Small intestine (tissue), 7 donors: Measurements from ENCODE around the gene PDGFC. TPM values are rescaled to one million over a fixed set of nuclear protein-coding genes. Genes with fewer than 3 reads are reported as not detected.
"Not testable (repeated sequence)": the region's sequence is repeated elsewhere in the genome, so short reads cannot be mapped to it uniquely, and the experiment has no call there.

Experiments
- DNase-seq, 2 donors: peaks; one replicate each; pipeline versions ENCODE4 v3.0.0 to v3.0.0-alpha.2; 2013
- FAIRE-seq: peaks from 2 replicates; lab custom pipeline; 2012; peaks lifted over from hg19 to GRCh38; lab: Jason Lieb, UNC
- H3K27ac ChIP-seq, 3 donors: one replicate each; pipeline ENCODE4 v1.5.1; 2013; ENCODE audit warnings: low read length in 2 of 3, mild to moderate bottlenecking in 2 of 3, control low read depth in 1 of 3, inconsistent platforms in 1 of 3, low read depth in 1 of 3, moderate library complexity in 1 of 3
- H3K27me3 ChIP-seq, 3 donors: one replicate each; pipeline ENCODE4 v1.6.1; 2013; ENCODE audit warnings: low read length in 3 of 3, inconsistent platforms in 1 of 3; ENCODE audit not compliant: control insufficient read depth in 3 of 3, insufficient read depth in 3 of 3
- H3K36me3 ChIP-seq, 3 donors: one replicate each; pipeline ENCODE4 v1.6.1; 2013; ENCODE audit warnings: low read length in 3 of 3, inconsistent platforms in 1 of 3, low read depth in 1 of 3, mild to moderate bottlenecking in 1 of 3, moderate library complexity in 1 of 3; ENCODE audit not compliant: control insufficient read depth in 3 of 3, insufficient read depth in 2 of 3
- H3K4me1 ChIP-seq, 3 donors: one replicate each; pipeline ENCODE4 v1.6.1; 2013; ENCODE audit warnings: low read length in 2 of 3, inconsistent platforms in 1 of 3, low read depth in 1 of 3, mild to moderate bottlenecking in 1 of 3, moderate library complexity in 1 of 3; ENCODE audit not compliant: control insufficient read depth in 3 of 3, insufficient read depth in 2 of 3
- H3K4me3 ChIP-seq, 3 donors: one replicate each; pipeline ENCODE4 v1.5.1; 2013; ENCODE audit warnings: low read length in 3 of 3, control low read depth in 1 of 3, inconsistent platforms in 1 of 3, low read depth in 1 of 3, mild to moderate bottlenecking in 1 of 3, moderate library complexity in 1 of 3
- H3K9me3 ChIP-seq, 2 donors: one replicate each; pipeline ENCODE4 v1.6.1; 2013; ENCODE audit warnings: low read depth in 1 of 2, low read length in 1 of 2; ENCODE audit not compliant: control insufficient read depth in 2 of 2, insufficient read depth in 1 of 2
- WGBS, 3 donors: extraction: QIAGEN DNeasy Blood & Tissue Kit; methylation state at CpG; one replicate each; pipeline ENCODE4 v1.1.7; 2013; 5-methylcytosine and 5-hydroxymethylcytosine counted together
- polyA plus RNA-seq, 4 donors: library from polyadenylated mRNA; stranded (reverse) in 3 of 4; unstranded in 1 of 4; fragments of 200-250 nt in 3 of 4; fragments of 120-200 nt in 1 of 4; gene quantifications; one replicate each; pipeline versions ENCODE4 v1.2.1 to v1.2.3, GENCODE V29; 2013
- donor health status: healthy with polysubstance abuse.
- donor health status: control.
- donor health status: control.
- donor health status: Bipolar disorder and iron deficiency.
- donor health status: healthy.

Gene PDGFC
- polyA plus RNA-seq, 4 donors, result 2.4 to 22.2 (median 3.2) TPM

DNA sequence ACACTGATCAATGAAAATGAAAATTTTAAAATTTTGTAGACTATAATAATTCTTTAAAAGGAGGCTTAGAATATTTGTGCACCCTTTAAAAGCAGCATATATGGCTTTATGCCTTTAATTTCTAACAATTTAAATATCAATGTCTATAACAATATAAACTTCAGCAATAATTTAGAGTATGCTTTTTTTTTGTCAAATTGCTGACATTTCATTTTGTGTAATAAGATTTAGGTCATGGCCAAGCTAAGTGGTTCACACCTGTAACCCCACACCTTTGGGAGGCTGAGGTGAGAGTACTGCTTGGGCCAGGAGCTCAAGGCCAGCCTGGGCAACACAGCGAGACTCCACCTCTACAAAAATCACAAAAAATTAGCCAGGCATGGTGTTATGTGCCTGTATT is 86.2 kb downstream of the PDGFC start:
- FAIRE-seq, result no peak
- 81 to 91% (median 90%) methylated on average over 1 of the region's 1 CpG for WGBS, 3 donors
- H3K36me3 ChIP-seq, result no peaks in the 10 kb centered on the region

DNA sequence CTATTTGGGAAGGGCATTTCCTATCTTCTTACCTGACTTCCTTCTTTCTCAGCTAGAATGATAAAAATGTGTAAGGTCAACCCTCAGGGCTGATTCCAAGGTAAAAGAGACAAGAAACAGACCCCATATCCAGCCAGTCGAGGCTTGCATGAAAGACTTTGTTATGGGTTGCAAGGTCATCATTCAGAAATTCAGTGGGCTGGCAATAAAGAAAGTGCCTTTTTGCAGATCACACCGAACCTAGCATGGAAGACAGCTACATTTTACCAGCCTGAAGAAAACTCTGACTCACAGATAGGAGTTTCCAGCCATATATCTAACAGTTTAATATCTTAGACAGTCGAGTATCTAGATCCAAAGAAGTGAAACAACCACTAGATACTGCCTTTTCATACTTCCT is 87.4 kb downstream of the PDGFC start:
- no peak overlapping the region for H3K27ac ChIP-seq
- FAIRE-seq (no peak), DNase-seq (no peak)
- no peak overlapping the region for H3K4me3 ChIP-seq
- H3K4me1 ChIP-seq, result no peaks in the 10 kb centered on the region
- WGBS, 3 donors, result 54 to 73% (median 61%) methylated on average over 3 of the region's 3 CpGs
- no peaks in the 10 kb centered on the region for H3K36me3 ChIP-seq
- peaks cover 0 to 13% of the 10 kb centered on the region in 2 donors for H3K9me3 ChIP-seq
- no peaks in the 10 kb centered on the region for H3K27me3 ChIP-seq

More for the DNA sequence above, 86.2 kb downstream of the PDGFC start:
- Histone ChIP-seq H3K9me3 (peaks cover 0 to 13% of the 10 kb centered on the region in 2 donors), H3K4me3 (no peak overlapping the region), H3K4me1 (no peaks in the 10 kb centered on the region), H3K27ac (no peak overlapping the region), H3K27me3 (no peaks in the 10 kb centered on the region)
- DNase-seq, result no peak

DNA sequence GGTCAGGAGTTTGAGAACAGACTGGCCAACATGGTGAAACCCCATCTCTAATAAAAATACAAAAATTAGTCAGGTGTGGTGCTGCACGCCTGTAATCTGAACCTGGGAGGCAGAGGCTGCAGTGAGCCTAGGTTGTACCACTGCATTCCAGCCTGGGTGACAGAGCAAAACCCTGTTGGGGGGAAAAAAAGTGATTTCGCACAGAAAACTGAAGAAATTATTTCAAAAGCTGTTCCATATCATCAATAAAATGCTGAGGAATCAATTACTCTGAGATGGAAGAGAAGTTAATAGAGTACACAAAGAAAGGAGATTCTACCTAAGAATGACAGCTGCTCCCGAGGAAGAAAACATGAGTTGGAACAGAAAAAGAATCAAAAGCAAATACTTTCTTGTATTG is 95.9 kb downstream of the PDGFC start:
- FAIRE-seq (no peak), DNase-seq (no peak)
- no peaks in the 10 kb centered on the region for H3K36me3 ChIP-seq
- 84 to 92% (median 87%) methylated on average over 3 of the region's 3 CpGs for WGBS, 3 donors
- no peak overlapping the region for H3K4me3 ChIP-seq
- H3K4me1 ChIP-seq, result no peaks in the 10 kb centered on the region
- no peaks in the 10 kb centered on the region for H3K27me3 ChIP-seq
- H3K27ac ChIP-seq, result no peak overlapping the region
- H3K9me3 ChIP-seq, result no peaks in the 10 kb centered on the region

DNA sequence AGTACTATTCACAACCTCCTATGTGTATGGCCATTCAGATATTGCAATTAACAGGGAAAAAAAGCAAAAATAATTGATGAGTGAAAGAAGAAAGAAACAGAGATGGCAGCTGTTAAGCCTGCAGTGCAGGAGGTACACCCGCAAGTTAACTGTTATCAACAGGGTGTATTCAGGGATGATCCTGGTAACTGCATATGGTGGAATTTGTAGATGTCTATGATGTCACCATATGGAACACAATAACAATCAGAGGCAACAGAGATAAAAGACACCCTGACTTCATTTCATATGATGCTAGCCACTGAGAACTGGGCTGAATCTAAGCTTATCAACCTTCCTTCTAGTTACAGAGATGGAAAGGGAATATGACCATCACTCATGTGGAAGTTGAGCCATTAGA is 96.5 kb downstream of the PDGFC start:
- Histone ChIP-seq H3K27me3 (no peaks in the 10 kb centered on the region), H3K9me3 (no peaks in the 10 kb centered on the region), H3K36me3 (no peaks in the 10 kb centered on the region), H3K4me3 (no peak overlapping the region), H3K4me1 (no peaks in the 10 kb centered on the region), H3K27ac (no peak overlapping the region)
- WGBS, 3 donors, result 96 to 100% (median 96%) methylated on average over 1 of the region's 1 CpG
- FAIRE-seq (no peak), DNase-seq (no peak)

DNA sequence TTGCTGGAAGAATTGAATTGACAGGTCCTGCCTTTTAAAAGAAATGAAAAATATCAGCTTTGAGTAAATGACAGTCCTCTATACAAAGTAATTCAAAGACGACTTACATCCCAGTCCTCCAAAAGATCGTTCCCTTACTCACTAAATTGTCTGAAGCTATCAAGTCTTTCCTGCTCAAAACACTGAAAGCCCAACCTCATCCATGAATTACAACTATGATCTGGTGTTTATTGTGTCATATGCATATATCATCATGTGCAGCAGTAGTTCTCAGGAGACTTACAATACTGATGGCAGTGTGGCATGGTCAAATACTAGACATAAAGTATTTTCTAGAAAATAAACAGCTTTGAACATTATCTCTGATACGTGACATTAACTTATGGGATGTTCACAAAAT is 97.8 kb downstream of the PDGFC start:
- Histone ChIP-seq H3K4me1 (no peaks in the 10 kb centered on the region), H3K27ac (no peak overlapping the region), H3K4me3 (no peak overlapping the region), H3K9me3 (no peaks in the 10 kb centered on the region), H3K27me3 (no peaks in the 10 kb centered on the region), H3K36me3 (no peaks in the 10 kb centered on the region)
- FAIRE-seq (no peak), DNase-seq (no peak)
- WGBS, 3 donors, result 84 to 94% (median 88%) methylated on average over 3 of the region's 3 CpGs

DNA sequence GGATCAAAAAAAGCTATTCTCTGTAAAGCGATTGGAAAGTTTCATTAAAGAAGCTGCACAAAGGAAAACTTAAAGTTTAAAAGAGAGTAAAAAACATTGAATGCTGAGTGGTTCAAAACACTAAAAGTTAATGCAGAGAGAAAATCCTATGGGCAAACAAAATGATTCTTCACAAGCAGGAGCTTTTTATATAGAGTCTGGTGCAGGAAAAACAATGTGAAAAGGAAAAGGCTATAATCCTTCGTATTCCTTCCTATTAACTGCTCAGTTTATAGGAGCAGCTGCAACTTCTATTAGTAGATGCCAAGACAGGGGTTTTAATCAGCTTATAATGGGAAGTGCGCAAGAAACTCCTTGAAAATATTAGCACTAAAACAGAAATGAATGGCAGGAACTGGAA is 100.7 kb downstream of the PDGFC start:
- DNase-seq, result no peak
- 70 to 84% (median 80%) methylated on average over 3 of the region's 3 CpGs for WGBS, 3 donors

DNA sequence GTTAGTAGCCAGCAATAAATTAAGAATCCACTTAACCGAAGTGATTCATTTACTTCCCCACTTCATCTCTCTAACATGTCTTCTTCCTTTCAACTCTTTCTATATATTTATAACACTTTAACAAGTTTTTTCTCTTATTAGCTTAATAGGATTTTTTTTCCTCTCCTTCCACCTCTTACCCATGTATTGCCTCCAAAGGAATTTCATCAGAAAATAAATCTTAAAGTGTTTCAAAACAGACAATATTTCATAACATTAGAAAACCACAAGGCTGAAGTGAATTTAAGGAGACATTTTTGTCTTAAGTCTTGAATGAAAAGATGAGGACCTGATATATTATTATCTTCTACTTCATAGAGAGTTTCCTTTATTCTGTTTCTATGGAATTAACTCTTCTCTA is 101.5 kb downstream of the PDGFC start:
- H3K4me3 ChIP-seq, result no peak overlapping the region
- H3K36me3 ChIP-seq, result no peaks in the 10 kb centered on the region
- H3K9me3 ChIP-seq, result no peaks in the 10 kb centered on the region
- H3K27ac ChIP-seq, result no peak overlapping the region
- H3K4me1 ChIP-seq, result no peaks in the 10 kb centered on the region
- no peak for DNase-seq
- no peak for FAIRE-seq
- WGBS, 3 donors, result 73 to 90% (median 89%) methylated on average over 1 of the region's 1 CpG
- H3K27me3 ChIP-seq, result no peaks in the 10 kb centered on the region

More for the DNA sequence above, 100.7 kb downstream of the PDGFC start:
- H3K36me3 ChIP-seq, result no peaks in the 10 kb centered on the region
- no peaks in the 10 kb centered on the region for H3K4me1 ChIP-seq
- H3K27me3 ChIP-seq, result no peaks in the 10 kb centered on the region
- H3K4me3 ChIP-seq, result no peak overlapping the region
- no peaks in the 10 kb centered on the region for H3K9me3 ChIP-seq
- no peak for FAIRE-seq
- H3K27ac ChIP-seq, result no peak overlapping the region

DNA sequence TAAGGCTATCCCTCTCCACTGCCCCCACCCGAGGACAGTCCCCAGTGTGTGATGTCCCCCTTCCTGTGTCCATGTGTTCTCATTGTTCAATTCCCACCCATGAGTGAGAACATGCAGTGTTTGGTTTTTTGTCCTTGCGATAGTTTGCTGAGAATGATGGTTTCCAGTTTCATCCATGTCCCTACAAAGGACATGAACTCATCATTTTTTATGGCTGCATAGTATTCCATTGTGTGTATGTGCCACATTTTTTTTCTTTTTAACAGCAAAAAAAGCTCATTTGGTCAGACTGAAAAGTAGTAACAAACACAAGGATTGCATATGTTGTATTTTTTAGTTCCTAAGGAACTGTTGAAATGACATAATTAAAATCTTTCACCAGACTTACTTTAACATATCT is 105.5 kb downstream of the PDGFC start:
- FAIRE-seq, H3K36me3 ChIP-seq, H3K4me3 ChIP-seq, H3K27me3 ChIP-seq, H3K4me1 ChIP-seq, H3K9me3 ChIP-seq, DNase-seq, H3K27ac ChIP-seq: not testable (repeated sequence)
- 88 to 93% (median 89%) methylated on average over 1 of the region's 2 CpGs for WGBS, 3 donors

DNA sequence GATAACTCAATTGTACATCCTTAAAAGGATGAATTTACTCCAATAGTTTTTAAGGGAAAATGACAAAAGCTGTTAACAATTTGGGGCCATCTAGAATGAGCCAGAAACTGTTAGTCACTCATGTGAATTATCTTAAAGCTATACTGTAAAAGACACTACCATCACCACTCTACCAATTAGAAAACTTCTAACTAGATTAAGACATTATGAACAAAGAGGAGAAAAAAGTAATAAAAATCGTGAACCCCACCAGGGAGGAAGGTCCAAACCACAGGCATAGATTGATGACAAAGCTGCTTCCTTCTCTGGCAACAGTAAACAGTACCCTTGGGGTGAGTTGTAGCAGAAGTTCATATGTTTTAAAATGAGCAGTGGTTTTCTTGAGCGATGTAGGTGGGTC is 106.1 kb downstream of the PDGFC start:
- DNase-seq, result no peak
- WGBS, 3 donors, result 64 to 78% (median 69%) methylated on average over 2 of the region's 2 CpGs

More for the DNA sequence above, 106.1 kb downstream of the PDGFC start:
- FAIRE-seq, result no peak
- H3K27ac ChIP-seq, result no peak overlapping the region
- H3K36me3 ChIP-seq, result no peaks in the 10 kb centered on the region
- no peaks in the 10 kb centered on the region for H3K4me1 ChIP-seq
- H3K9me3 ChIP-seq, result no peaks in the 10 kb centered on the region
- no peak overlapping the region for H3K4me3 ChIP-seq
- no peaks in the 10 kb centered on the region for H3K27me3 ChIP-seq
